B cell (primary cell): ENCODE measurements around the gene ERBB4. TPM values are rescaled to one million over a fixed set of nuclear protein-coding genes. Genes with fewer than 3 reads are reported as not detected.

Source experiments
- ATAC-seq: fragments of 200-7000 bp; cut with Tn5 transposase; one replicate; pipeline ENCODE4 v1.10.0; 2021; ENCODE audit warnings: low read depth, mild to moderate bottlenecking, moderate number of reproducible peaks, moderate library complexity
- CTCF ChIA-PET: fragments of 350-600 bp; sonication (Branson Sonifier 250); formaldehyde crosslinking; loops from one replicate; lab custom pipeline; 2021; ENCODE audit warnings: antibody characterized with exemption, inconsistent platforms; lab: Charles Lee
- POLR2A ChIA-PET: fragments of 350-600 bp; sonication (Branson Sonifier 250); formaldehyde crosslinking; loops from one replicate; lab custom pipeline; 2021; ENCODE audit warnings: antibody characterized with exemption; lab: Charles Lee
- DNase-seq: peaks from one replicate; pipeline ENCODE4 v3.0.0; 2013
- H2AFZ ChIP-seq: 2 replicates; pipeline ENCODE4 v1.6.1; 2012; ENCODE audit warnings: mild to moderate bottlenecking, low read depth, low read length; ENCODE audit not compliant: insufficient read depth, poor library complexity, severe bottlenecking
- H3K27ac ChIP-seq, 2 donors: 1 replicate in 1 of 2; 2 replicates in 1 of 2; pipeline ENCODE4 v1.5.1; 2012 to 2013; ENCODE audit warnings: low read length in 2 of 2, mild to moderate bottlenecking in 2 of 2, moderate library complexity in 1 of 2
- H3K27me3 ChIP-seq, 4 experiments: fragments of 200-600 bp in 1 of 4; sonication (generic) in 1 of 4; replicated peaks in 1 of 4; 1 replicate in 2 of 4; 2 replicates in 2 of 4; pipeline versions ENCODE4 v1.6.1 to v1.7.0; 2013 to 2016; ENCODE audit warnings: low read length in 3 of 4, mild to moderate bottlenecking in 2 of 4, mixed read lengths in 1 of 4, moderate library complexity in 1 of 4; ENCODE audit not compliant: insufficient read depth in 4 of 4, control insufficient read depth in 3 of 4; ENCODE audit errors: control extremely low read depth in 1 of 4
- H3K36me3 ChIP-seq, 2 experiments: replicated peaks in 1 of 2; 1 replicate in 1 of 2; 2 replicates in 1 of 2; pipeline versions ENCODE4 v1.6.1 to v1.7.1; 2013; ENCODE audit warnings: low read length in 1 of 2; ENCODE audit not compliant: insufficient read depth in 2 of 2, control insufficient read depth in 1 of 2; ENCODE audit errors: control extremely low read depth in 1 of 2, extremely low read depth in 1 of 2
- H3K4me1 ChIP-seq, 2 donors: fragments of 200-600 bp in 1 of 2; sonication (generic) in 1 of 2; 1 replicate in 1 of 2; 2 replicates in 1 of 2; pipeline versions ENCODE4 v1.5.1 to v1.6.1; 2013 to 2017; ENCODE audit warnings: low read length in 2 of 2; ENCODE audit not compliant: control insufficient read depth in 2 of 2, insufficient read depth in 2 of 2
- H3K4me2 ChIP-seq: replicated peaks from 2 replicates; pipeline ENCODE3; 2012; ENCODE audit warnings: mild to moderate bottlenecking, low read depth, low read length; ENCODE audit not compliant: poor library complexity, severe bottlenecking
- H3K4me3 ChIP-seq, 5 experiments: fragments of 200-600 bp in 1 of 5; sonication (generic) in 1 of 5; 1 replicate in 3 of 5; 2 replicates in 2 of 5; pipeline versions ENCODE4 v1.5.1 to v1.7.0; 2011 to 2016; ENCODE audit warnings: low read length in 4 of 5, mild to moderate bottlenecking in 4 of 5, low read depth in 2 of 5, control low read depth in 1 of 5, moderate library complexity in 1 of 5; ENCODE audit not compliant: insufficient read depth in 1 of 5; ENCODE audit errors: control extremely low read depth in 1 of 5, extremely low read depth in 1 of 5
- H3K79me2 ChIP-seq: fragments of 200-600 bp; sonication (generic); one replicate; pipeline ENCODE4 v1.6.0; 2016; ENCODE audit warnings: low read length; ENCODE audit not compliant: control insufficient read depth, insufficient read depth
- H3K9ac ChIP-seq: fragments of 200-600 bp; sonication (generic); 2 replicates; pipeline ENCODE4 v1.6.1; 2017; ENCODE audit warnings: mild to moderate bottlenecking, low read length, moderate library complexity
- H3K9me3 ChIP-seq, 3 donors: one replicate each; pipeline versions ENCODE4 v1.6.1 to v1.7.1; 2013; ENCODE audit warnings: low read length in 2 of 3; ENCODE audit not compliant: control insufficient read depth in 2 of 3, insufficient read depth in 1 of 3; ENCODE audit errors: control extremely low read depth in 1 of 3
- H4K20me1 ChIP-seq: 2 replicates; pipeline ENCODE4 v1.6.0; 2012; ENCODE audit warnings: mild to moderate bottlenecking, low read length; ENCODE audit not compliant: insufficient read depth, control insufficient read depth, poor library complexity, severe bottlenecking
- H3K27ac Mint-ChIP-seq: one replicate; pipeline ENCODE4 v1.8.0; 2021; ENCODE audit warnings: mixed read lengths
- H3K27me3 Mint-ChIP-seq: one replicate; pipeline ENCODE4 v1.8.0; 2021; ENCODE audit warnings: mixed read lengths
- H3K4me1 Mint-ChIP-seq: one replicate; pipeline ENCODE4 v1.8.0; 2021; ENCODE audit warnings: mixed read lengths
- H3K4me3 Mint-ChIP-seq: one replicate; pipeline ENCODE4 v1.8.0; 2021; ENCODE audit warnings: mixed read lengths
- H3K9me3 Mint-ChIP-seq: one replicate; pipeline ENCODE4 v1.8.0; 2022; ENCODE audit warnings: mixed read lengths; ENCODE audit not compliant: insufficient read depth
- EZH2 ChIP-seq: IDR thresholded peaks from 2 replicates; pipeline ENCODE4 v1.6.1; 2012; ENCODE audit warnings: borderline replicate concordance, low read depth, mild to moderate bottlenecking, moderate library complexity, low read length; ENCODE audit not compliant: insufficient read depth, poor library complexity, severe bottlenecking
- WGBS: methylation state at CpG from one replicate; pipeline ENCODE4 v1.1.5; 2013; ENCODE audit warnings: missing lambda C conversion rate; ENCODE audit not compliant: insufficient coverage; 5-methylcytosine and 5-hydroxymethylcytosine counted together
- intact Hi-C: fragments of 100-400 bp; cut with micrococcal nuclease; formaldehyde crosslinking; loops from one replicate; pipeline ENCODE4 v1.10.0; 2022
- polyA plus RNA-seq: library from polyadenylated mRNA; depleted of rRNA; stranded (reverse); fragments of >200 nt; gene quantifications from 2 replicates; pipeline ENCODE4 v1.2.3, GENCODE V29; 2012
- total RNA-seq, 2 donors: library from RNA; stranded (reverse); fragments of 120-200 nt in 1 of 2; gene quantifications; 1 replicate in 1 of 2; 2 replicates in 1 of 2; pipeline versions ENCODE4 v1.2.3 to v1.2.4, GENCODE V29; 2013 to 2022
- TF ChIP-seq, protein P1 (sequence below): fragments of 200-600 bp; IDR thresholded peaks from one replicate; pipeline ENCODE4 v1.8.0; 2022; ENCODE audit warnings: antibody characterized with exemption, mild to moderate bottlenecking

Gene ERBB4
- total and polyA plus RNA-seq, 2 donors (not counting 1 experiment from before 2014, with no cell fraction given) = not detected

DNA sequence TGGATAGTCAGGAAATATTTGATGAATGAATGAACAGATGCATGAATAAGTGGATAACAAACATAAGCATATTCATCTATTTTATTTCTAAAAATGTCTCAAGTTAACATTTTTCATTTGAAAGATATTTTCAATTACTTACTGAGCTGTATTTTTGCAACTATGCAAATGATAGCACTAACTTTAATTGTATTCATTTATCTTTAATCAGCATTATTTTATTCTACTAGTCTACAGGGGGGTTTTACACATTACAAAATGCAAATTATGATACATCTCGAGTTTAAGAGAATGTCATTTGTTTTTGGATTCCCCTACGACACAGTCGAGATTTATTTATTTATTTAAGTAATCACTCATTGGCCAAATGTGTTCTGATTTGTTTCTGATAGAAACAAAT, 530.6 kb downstream of the ERBB4 start:
- POLR2A ChIA-PET = no interaction called here
- Histone ChIP-seq H3K4me1 (no peaks in the 10 kb centered on the region), H3K9me3 (peaks cover 0 to 6% (median 0%) of the 10 kb centered on the region in 3 donors), H2AFZ (no peak overlapping the region), H3K36me3 (no peaks in the 10 kb centered on the region), H3K4me3 (no peak overlapping the region), H3K79me2 (no peaks in the 10 kb centered on the region), H3K27me3 (no peaks in the 10 kb centered on the region), H3K9ac (no peak overlapping the region), H4K20me1 (no peaks in the 10 kb centered on the region), H3K27ac (no peak overlapping the region), H3K4me2 (no peak overlapping the region)
- Mint-ChIP-seq H3K27me3 (no peaks in the 10 kb centered on the region), H3K9me3 (no peaks in the 10 kb centered on the region), H3K27ac (no peak overlapping the region), H3K4me3 (no peak overlapping the region), H3K4me1 (no peaks in the 10 kb centered on the region)
- DNase-seq (no peak), ATAC-seq (no peak)
- TF ChIP-seq, protein P1, sequence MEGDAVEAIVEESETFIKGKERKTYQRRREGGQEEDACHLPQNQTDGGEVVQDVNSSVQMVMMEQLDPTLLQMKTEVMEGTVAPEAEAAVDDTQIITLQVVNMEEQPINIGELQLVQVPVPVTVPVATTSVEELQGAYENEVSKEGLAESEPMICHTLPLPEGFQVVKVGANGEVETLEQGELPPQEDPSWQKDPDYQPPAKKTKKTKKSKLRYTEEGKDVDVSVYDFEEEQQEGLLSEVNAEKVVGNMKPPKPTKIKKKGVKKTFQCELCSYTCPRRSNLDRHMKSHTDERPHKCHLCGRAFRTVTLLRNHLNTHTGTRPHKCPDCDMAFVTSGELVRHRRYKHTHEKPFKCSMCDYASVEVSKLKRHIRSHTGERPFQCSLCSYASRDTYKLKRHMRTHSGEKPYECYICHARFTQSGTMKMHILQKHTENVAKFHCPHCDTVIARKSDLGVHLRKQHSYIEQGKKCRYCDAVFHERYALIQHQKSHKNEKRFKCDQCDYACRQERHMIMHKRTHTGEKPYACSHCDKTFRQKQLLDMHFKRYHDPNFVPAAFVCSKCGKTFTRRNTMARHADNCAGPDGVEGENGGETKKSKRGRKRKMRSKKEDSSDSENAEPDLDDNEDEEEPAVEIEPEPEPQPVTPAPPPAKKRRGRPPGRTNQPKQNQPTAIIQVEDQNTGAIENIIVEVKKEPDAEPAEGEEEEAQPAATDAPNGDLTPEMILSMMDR = no peak
- TF ChIP-seq EZH2 = no peak
- WGBS = no CpG with 5 or more reads among the region's 3 CpGs
- intact Hi-C loops = no loop called here
- CTCF ChIA-PET = no interaction called here

DNA sequence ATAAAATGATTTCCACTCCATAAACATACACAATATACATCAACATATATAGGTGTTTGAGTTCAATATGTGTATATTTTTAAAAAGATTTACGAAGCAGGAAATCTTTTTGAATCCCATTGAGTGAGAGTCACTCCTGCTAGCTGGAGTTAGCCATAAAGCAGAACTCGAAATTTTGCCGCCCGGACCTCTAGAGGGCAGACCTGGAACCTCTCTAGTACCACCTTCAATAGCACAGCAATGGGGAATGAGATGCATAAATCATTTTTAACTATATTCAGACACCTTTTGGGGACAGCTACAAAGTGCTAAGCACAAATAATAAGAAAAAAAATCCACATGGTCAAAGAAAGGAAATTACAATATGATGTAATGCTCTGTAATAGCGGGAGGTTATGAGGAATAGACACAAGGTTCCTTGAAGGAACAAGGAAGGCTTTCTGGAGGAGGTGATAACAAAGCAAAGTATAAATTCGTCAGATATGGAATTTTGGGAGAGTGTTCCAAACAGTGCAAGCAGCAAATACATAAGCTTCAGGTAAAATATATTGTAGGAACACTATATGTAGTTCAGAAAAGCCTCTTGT, 533.4 kb downstream of the ERBB4 start:
- ChIA-PET CTCF (no interaction called here), POLR2A (no interaction called here)
- ATAC-seq (no peak), DNase-seq (no peak)
- Histone ChIP-seq H3K4me1 (no peaks in the 10 kb centered on the region), H2AFZ (no peak overlapping the region), H3K4me3 (no peak overlapping the region), H3K9me3 (no peaks in the 10 kb centered on the region), H3K4me2 (no peak overlapping the region), H3K79me2 (no peaks in the 10 kb centered on the region), H3K36me3 (no peaks in the 10 kb centered on the region), H3K9ac (no peak overlapping the region), H3K27ac (no peak overlapping the region), H3K27me3 (no peaks in the 10 kb centered on the region), H4K20me1 (no peaks in the 10 kb centered on the region)
- Mint-ChIP-seq H3K27me3 (no peaks in the 10 kb centered on the region), H3K4me3 (no peak overlapping the region), H3K27ac (no peak overlapping the region), H3K4me1 (no peaks in the 10 kb centered on the region), H3K9me3 (no peaks in the 10 kb centered on the region)
- no CpG with 5 or more reads among the region's 6 CpGs for WGBS
- intact Hi-C loops = no loop called here
- TF ChIP-seq, protein P1 = no peak
- no peak for TF ChIP-seq EZH2
